GM12878 (cell line): ENCODE results near the gene UQCRFS1. TPM values are rescaled to one million over a fixed set of nuclear protein-coding genes. Genes with fewer than 3 reads are reported as not detected.

Experiments used
- ATAC-seq: fragments of 200-7000 bp; cut with Tn5 transposase; 3 replicates; pipeline ENCODE4 v1.9.1; 2020; ENCODE audit warnings: mild to moderate bottlenecking, moderate library complexity
- BruUV-seq: library from RNA; stranded (reverse); fragments of 400-500 nt; replicated peaks from 2 replicates; lab custom pipeline; 2021; lab: Mats Ljungman, UMichigan
- CTCF ChIA-PET: fragments of 300-600 bp; sonication (Branson Sonifier 250); formaldehyde crosslinking; extraction: SDS; loops from one replicate; lab custom pipeline; 2021; ENCODE audit warnings: inconsistent platforms; lab: Yijun Ruan, JAX
- POLR2A ChIA-PET: fragments of 350-600 bp; formaldehyde crosslinking; extraction: SDS; loops from one replicate; lab custom pipeline; 2021; ENCODE audit warnings: inconsistent platforms; lab: Charles Lee
- RAD21 ChIA-PET: fragments of 300-600 bp; sonication (Branson Sonifier 250); formaldehyde crosslinking; loops from one replicate; lab custom pipeline; 2023; ENCODE audit warnings: antibody characterized with exemption; ENCODE audit not compliant: unreplicated experiment; lab: Charles Lee
- SMC1A ChIA-PET: fragments of 300-600 bp; sonication (Branson Sonifier 250); formaldehyde crosslinking; loops from one replicate; lab custom pipeline; 2023; ENCODE audit not compliant: unreplicated experiment, uncharacterized antibody; lab: Charles Lee
- DNase-seq: peaks from one replicate; pipeline ENCODE4 v3.0.0-alpha.2; 2011; ENCODE audit warnings: low read depth, low spot score
- FAIRE-seq: peaks from 3 replicates; lab custom pipeline; 2011; peaks lifted over from hg19 to GRCh38; lab: Jason Lieb, UNC
- H2AFZ ChIP-seq: 2 replicates; pipeline ENCODE4 v1.6.0; 2011; ENCODE audit warnings: low read depth, low read length, control low read depth; ENCODE audit not compliant: control insufficient read depth
- H3K27ac ChIP-seq: 2 replicates; pipeline ENCODE4 v1.5.1; 2011; ENCODE audit warnings: control low read depth; ENCODE audit not compliant: control insufficient read depth, insufficient read depth
- H3K27me3 ChIP-seq, 2 experiments: replicated peaks in 1 of 2; 2 replicates each; pipeline versions ENCODE4 v1.6.0 to v1.6.1; 2011; ENCODE audit warnings: low read length in 1 of 2; ENCODE audit not compliant: control insufficient read depth in 2 of 2, insufficient read depth in 2 of 2
- H3K36me3 ChIP-seq, 2 experiments: 2 replicates each; pipeline ENCODE4 v1.5.1; 2011; ENCODE audit warnings: low read length in 1 of 2; ENCODE audit not compliant: control insufficient read depth in 2 of 2, insufficient read depth in 2 of 2
- H3K4me1 ChIP-seq: 2 replicates; pipeline ENCODE4 v1.6.1; 2011; ENCODE audit warnings: mild to moderate bottlenecking, low read length, moderate library complexity, mixed read lengths; ENCODE audit not compliant: control insufficient read depth, insufficient read depth
- H3K4me2 ChIP-seq: 2 replicates; pipeline ENCODE4 v1.6.0; 2011; ENCODE audit warnings: control low read depth; ENCODE audit not compliant: control insufficient read depth, insufficient read depth
- H3K4me3 ChIP-seq: fragments of 200-600 bp; sonication (generic); 2 replicates; pipeline ENCODE4 v1.5.1; 2016
- H3K79me2 ChIP-seq: 2 replicates; pipeline ENCODE4 v1.6.0; 2011; ENCODE audit warnings: low read length; ENCODE audit not compliant: control insufficient read depth, insufficient read depth
- H3K9ac ChIP-seq: 2 replicates; pipeline ENCODE4 v1.8.0; 2011; ENCODE audit warnings: low read length, control low read depth, mixed read lengths; ENCODE audit not compliant: control insufficient read depth, insufficient read depth
- H3K9me3 ChIP-seq: replicated peaks from 3 replicates; pipeline ENCODE4 v1.5.1; 2011; ENCODE audit warnings: mild to moderate bottlenecking, low read length; ENCODE audit not compliant: control insufficient read depth, insufficient read depth
- H4K20me1 ChIP-seq: 2 replicates; pipeline ENCODE4 v1.6.0; 2011; ENCODE audit not compliant: control insufficient read depth, insufficient read depth
- BCL3 ChIP-seq: IDR thresholded peaks from 2 replicates; pipeline ENCODE4 v1.6.1; 2011; ENCODE audit warnings: borderline replicate concordance, low read depth, mild to moderate bottlenecking, moderate library complexity, low read length; ENCODE audit not compliant: insufficient read depth, poor library complexity, severe bottlenecking
- BMI1 ChIP-seq: fragments of 450-650 bp; IDR thresholded peaks from 2 replicates; pipeline ENCODE4 v1.6.1; 2016; ENCODE audit warnings: mild to moderate bottlenecking, moderate library complexity, borderline replicate concordance
- CEBPB ChIP-seq, 2 experiments: fragments of 150-350 bp in 1 of 2; IDR thresholded peaks; 2 replicates each; pipeline ENCODE4 v1.6.1; 2012 to 2014; ENCODE audit warnings: low read depth in 2 of 2, low read length in 2 of 2, borderline replicate concordance in 1 of 2, inconsistent platforms in 1 of 2
- CHD1 ChIP-seq: IDR thresholded peaks from 2 replicates; pipeline ENCODE4 v1.6.1; 2012; ENCODE audit warnings: low read depth, low read length, improper control_type of control experiment
- CHD2 ChIP-seq: IDR thresholded peaks from 2 replicates; pipeline ENCODE4 v1.6.1; 2011; ENCODE audit warnings: low read depth, low read length, improper control_type of control experiment, borderline replicate concordance
- JUNB ChIP-seq: IDR thresholded peaks from 2 replicates; pipeline ENCODE4 v1.6.1; 2016; ENCODE audit warnings: antibody characterized with exemption, mild to moderate bottlenecking
- LARP7 ChIP-seq: fragments of 450-650 bp; IDR thresholded peaks from 2 replicates; pipeline ENCODE4 v1.6.1; 2017; ENCODE audit warnings: mild to moderate bottlenecking
- MTA3 ChIP-seq: IDR thresholded peaks from 2 replicates; pipeline ENCODE4 v1.6.1; 2012; ENCODE audit warnings: low read length, inconsistent platforms, borderline replicate concordance
- MYC ChIP-seq: IDR thresholded peaks from 2 replicates; pipeline ENCODE4 v1.6.1; 2011; ENCODE audit warnings: mild to moderate bottlenecking, low read length, moderate library complexity, inconsistent platforms; ENCODE audit not compliant: insufficient read depth, insufficient replicate concordance, insufficient read length, severe bottlenecking
- NFXL1 ChIP-seq: fragments of 450-650 bp; IDR thresholded peaks from 2 replicates; pipeline ENCODE4 v1.6.1; 2017; ENCODE audit warnings: antibody characterized with exemption, mild to moderate bottlenecking, borderline replicate concordance
- NR2C2 ChIP-seq: IDR thresholded peaks from 2 replicates; pipeline ENCODE4 v1.6.1; 2011; ENCODE audit warnings: borderline replicate concordance, low read depth; ENCODE audit not compliant: control insufficient read depth, insufficient read length
- PML ChIP-seq: IDR thresholded peaks from 2 replicates; pipeline ENCODE4 v1.6.1; 2012; ENCODE audit warnings: low read length, inconsistent platforms
- POLR2AphosphoS2 ChIP-seq: IDR thresholded peaks from 2 replicates; pipeline ENCODE4 v1.6.1; 2011; ENCODE audit warnings: low read depth, mild to moderate bottlenecking, low read length, improper control_type of control experiment, moderate library complexity
- POU2F2 ChIP-seq: IDR thresholded peaks from 3 replicates; pipeline ENCODE4 v1.6.1; 2011; ENCODE audit warnings: low read depth, mild to moderate bottlenecking, low read length, borderline replicate concordance
- SIN3A ChIP-seq: IDR thresholded peaks from 2 replicates; pipeline ENCODE4 v1.6.1; 2012; ENCODE audit warnings: low read depth, low read length, improper control_type of control experiment
- SREBF1 ChIP-seq: IDR thresholded peaks from 2 replicates; pipeline ENCODE4 v1.6.1; 2012; ENCODE audit warnings: mild to moderate bottlenecking, low read length
- TCF3 ChIP-seq: IDR thresholded peaks from 2 replicates; pipeline ENCODE4 v1.6.1; 2012; ENCODE audit warnings: low read depth, mild to moderate bottlenecking, low read length, borderline replicate concordance; ENCODE audit not compliant: insufficient read depth
- ZZZ3 ChIP-seq: IDR thresholded peaks from 2 replicates; pipeline ENCODE4 v1.6.1; 2011; ENCODE audit warnings: low read depth; ENCODE audit not compliant: control insufficient read depth, insufficient read length
- WGBS: methylation state at CpG from one replicate; pipeline ENCODE4 v1.1.6; 2016; ENCODE audit warnings: low lambda C conversion rate; ENCODE audit not compliant: insufficient replicate concordance, insufficient coverage; ENCODE audit errors: missing lambda C conversion rate; 5-methylcytosine and 5-hydroxymethylcytosine counted together
- in situ Hi-C: fragments of 300-500 bp; cut with MboI; formaldehyde crosslinking; loops from 9 replicates; pipeline ENCODE4 v1.14.3; 2018; ENCODE audit warnings: mixed read lengths
- intact Hi-C: fragments of 100-400 bp; cut with micrococcal nuclease; formaldehyde crosslinking; loops from one replicate; pipeline ENCODE4 v1.14.2; 2022; ENCODE audit not compliant: unreplicated experiment
- polyA plus RNA-seq, 11 experiments: library from polyadenylated mRNA; depleted of rRNA in 4 of 11; unstranded in 6 of 11; stranded (reverse) in 5 of 11; fragments of >200 nt; fragmentation: Nextera tagmentation in 4 of 11; fragmentation: Illumina TruSeq in 1 of 11; extraction: Ambion mirVana in 4 of 11; extraction: Trizol in 1 of 11; gene quantifications; 1 replicate in 1 of 11; 2 replicates in 10 of 11; pipeline versions ENCODE4 v1.2.1 to v1.2.3, GENCODE V29; 2011 to 2016; ENCODE audit warnings: inconsistent platforms in 2 of 11, missing spikeins in 2 of 11, low read depth in 1 of 11
- total RNA-seq, 4 experiments: library from RNA; depleted of rRNA in 3 of 4; stranded (reverse); fragments of >200 nt in 3 of 4; fragmentation: Illumina TruSeq in 1 of 4; extraction: Trizol in 1 of 4; gene quantifications; 2 replicates each; pipeline versions ENCODE4 v1.2.1 to v1.2.3, GENCODE V29; 2013 to 2021
- TF ChIP-seq, protein P1 (sequence below): fragments of 150-350 bp; IDR thresholded peaks from 2 replicates; pipeline ENCODE4 v1.6.1; 2014; ENCODE audit warnings: mild to moderate bottlenecking, low read depth, low read length

UQCRFS1 gene
- total and polyA plus RNA-seq, 10 of the 15 experiments (the other 5 are each of a cell fraction or from before 2014, with no cell fraction given) = 9.3 to 125 (median 67.9) TPM

DNA sequence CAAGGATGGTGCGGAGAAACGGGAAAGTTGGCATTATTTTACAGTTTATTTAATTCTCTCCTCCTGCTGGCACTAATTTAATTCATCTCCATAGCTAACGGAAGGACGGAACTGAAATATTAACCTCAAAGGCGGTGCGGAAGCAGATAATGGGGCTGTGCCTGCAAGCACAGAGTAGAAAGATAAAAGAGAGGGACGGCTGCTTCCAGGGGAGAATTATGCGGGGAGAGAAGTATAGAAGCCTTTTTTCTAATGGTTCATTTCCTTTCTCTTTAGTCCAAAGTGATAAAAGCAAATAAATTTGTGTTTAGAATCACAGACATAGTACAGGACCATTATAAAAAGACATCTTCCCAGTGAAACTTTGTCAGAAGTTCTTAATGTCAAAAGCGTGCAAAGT, 34.5 kb upstream of the UQCRFS1 start (continued):
- TF ChIP-seq BMI1 (no peak), JUNB (no peak), PML (no peak)

DNA sequence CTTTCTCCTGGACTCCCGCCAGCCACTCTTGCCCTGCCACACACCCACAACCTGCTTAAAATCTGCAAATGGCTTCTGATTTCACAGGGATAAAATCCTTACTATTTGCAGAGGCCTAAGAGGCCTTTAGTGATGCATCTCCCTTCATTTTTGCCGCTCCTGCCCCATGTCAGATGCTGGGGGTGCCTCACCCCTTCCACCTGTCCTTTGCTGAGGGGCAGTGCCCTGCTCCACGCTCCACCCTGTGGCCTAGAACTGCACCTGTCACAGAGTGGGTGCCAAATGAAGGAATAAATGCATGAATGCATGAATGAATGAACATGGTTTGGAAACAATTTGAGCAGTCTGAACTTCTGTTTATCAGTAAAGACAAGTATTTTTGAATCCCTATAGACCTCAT, 34.1 kb upstream of the UQCRFS1 start:
- H2AFZ ChIP-seq = no peak overlapping the region
- no peaks in the 10 kb centered on the region for H3K36me3 ChIP-seq
- WGBS = 0% methylated on average over 3 of the region's 3 CpGs
- no peak overlapping the region for H3K27ac ChIP-seq
- H3K4me2 ChIP-seq = no peak overlapping the region
- no peaks in the 10 kb centered on the region for H3K4me1 ChIP-seq
- no peaks in the 10 kb centered on the region for H3K9me3 ChIP-seq
- ChIA-PET CTCF (no interaction called here), RAD21 (no interaction called here), POLR2A (no interaction called here), SMC1A (no interaction called here)
- no peak overlapping the region for H3K4me3 ChIP-seq
- intact Hi-C loops = no loop called here
- in situ Hi-C loops = no loop called here
- no peak for DNase-seq
- H3K27me3 ChIP-seq = no peaks in the 10 kb centered on the region
- ATAC-seq = no peak
- no peak overlapping the region for H3K9ac ChIP-seq
- no peaks in the 10 kb centered on the region for H4K20me1 ChIP-seq
- TF ChIP-seq, protein P1, sequence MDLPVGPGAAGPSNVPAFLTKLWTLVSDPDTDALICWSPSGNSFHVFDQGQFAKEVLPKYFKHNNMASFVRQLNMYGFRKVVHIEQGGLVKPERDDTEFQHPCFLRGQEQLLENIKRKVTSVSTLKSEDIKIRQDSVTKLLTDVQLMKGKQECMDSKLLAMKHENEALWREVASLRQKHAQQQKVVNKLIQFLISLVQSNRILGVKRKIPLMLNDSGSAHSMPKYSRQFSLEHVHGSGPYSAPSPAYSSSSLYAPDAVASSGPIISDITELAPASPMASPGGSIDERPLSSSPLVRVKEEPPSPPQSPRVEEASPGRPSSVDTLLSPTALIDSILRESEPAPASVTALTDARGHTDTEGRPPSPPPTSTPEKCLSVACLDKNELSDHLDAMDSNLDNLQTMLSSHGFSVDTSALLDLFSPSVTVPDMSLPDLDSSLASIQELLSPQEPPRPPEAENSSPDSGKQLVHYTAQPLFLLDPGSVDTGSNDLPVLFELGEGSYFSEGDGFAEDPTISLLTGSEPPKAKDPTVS = no peak
- TF ChIP-seq MYC (no peak), POU2F2 (no peak), MTA3 (no peak), CHD2 (no peak), SIN3A (no peak), POLR2AphosphoS2 (no peak), CHD1 (no peak), SREBF1 (no peak), LARP7 (no peak), ZZZ3 (no peak), NFXL1 (no peak), NR2C2 (no peak), TCF3 (no peak), CEBPB (IDR thresholded peaks at IDR 0.05; ENCODE audit: borderline replicate concordance in 1 of 2, low read depth in 2 of 2, low read length in 2 of 2) (no peak), BCL3 (no peak)
- no peak for FAIRE-seq
- BruUV-seq = no TSS peak
- no peaks in the 10 kb centered on the region for H3K79me2 ChIP-seq
